NB4 (cell line): Measurements from ENCODE around the gene TMEM240.

Source experiments
- DNase-seq: peaks from one replicate; pipeline ENCODE4 v3.0.0; 2010; ENCODE audit warnings: low read depth
- H3K4me3 ChIP-seq: one replicate; pipeline ENCODE4 v1.5.1; 2011; ENCODE audit warnings: mild to moderate bottlenecking, low read depth, low read length, moderate library complexity
- CTCF ChIP-seq: IDR thresholded peaks from one replicate; pipeline ENCODE4 v1.5.1; 2012; ENCODE audit warnings: low read depth, low read length
- MAX ChIP-seq: IDR thresholded peaks from 2 replicates; pipeline ENCODE4 v1.6.1; 2011; ENCODE audit warnings: low read depth, low read length
- MYC ChIP-seq: IDR thresholded peaks from 2 replicates; pipeline ENCODE4 v1.6.1; 2011; ENCODE audit warnings: low read depth, low read length
- POLR2A ChIP-seq: IDR thresholded peaks from 2 replicates; pipeline ENCODE4 v1.6.1; 2011; ENCODE audit warnings: mild to moderate bottlenecking; ENCODE audit not compliant: insufficient read length; ENCODE audit errors: extremely low read depth

Gene TMEM240

GRCh38 chr1:1540090-1540817 lies at the start of gene TMEM240:
TSS of gene TMEM240 (minus strand) at chr1:1540624. CDS start at chr1:1540346, 278 bp downstream.
- no peak within 1 kb of the TSS for H3K4me3 ChIP-seq
- DNase-seq, result no peak

GRCh38 chr1:1583347-1584010 lies 43.1 kb upstream of the TMEM240 start:
- TF ChIP-seq MAX, result no peak
- no peak for TF ChIP-seq CTCF
- no peak for TF ChIP-seq POLR2A
- TF ChIP-seq MYC, result no peak
- no peak for DNase-seq
- H3K4me3 ChIP-seq, result no peak overlapping the region

More at GRCh38 chr1:1540090-1540817, at the start of gene TMEM240:
- TF ChIP-seq POLR2A, result no peak
- TF ChIP-seq MAX, result no peak

- DNase-seq, result no peak
- TF ChIP-seq MYC (no peak), POLR2A (no peak), MAX (no peak), CTCF (no peak)
- no peak overlapping the region for H3K4me3 ChIP-seq
Measured at GRCh38 chr1:1582585-1583346, 42.3 kb upstream of the TMEM240 start.

- no peak for DNase-seq
- no peak for TF ChIP-seq CTCF
- no peak for TF ChIP-seq MYC
- TF ChIP-seq POLR2A, result no peak
- no peak for TF ChIP-seq MAX
Measured at GRCh38 chr1:1578371-1578940, 38.0 kb upstream of the TMEM240 start.

GRCh38 chr1:1577367-1578011 lies 37.1 kb upstream of the TMEM240 start:
- no peak for DNase-seq
- H3K4me3 ChIP-seq, result no peak overlapping the region
- no peak for TF ChIP-seq POLR2A
- no peak for TF ChIP-seq CTCF
- no peak for TF ChIP-seq MAX
- no peak for TF ChIP-seq MYC

More at GRCh38 chr1:1578371-1578940, 38.0 kb upstream of the TMEM240 start:
- H3K4me3 ChIP-seq, result no peak overlapping the region
